DOHH2 (cell line): ENCODE measurements around the gene NEGR1.

Experiments
- CTCF ChIP-seq: fragments of 200-600 bp; sonication (generic); IDR thresholded peaks from one replicate; pipeline ENCODE4 v1.5.1; 2014; ENCODE audit warnings: antibody characterized with exemption, mild to moderate bottlenecking, low read depth, low read length; ENCODE audit not compliant: poor library complexity, severe bottlenecking
- EZH2phosphoT487 ChIP-seq: fragments of 200-600 bp; sonication (generic); IDR thresholded peaks from 2 replicates; pipeline ENCODE4 v1.6.1; 2017; ENCODE audit warnings: borderline replicate concordance, mild to moderate bottlenecking, antibody characterized with exemption, low read length, moderate library complexity, mixed read lengths

GRCh38 chr1:71599306-71599705 lies 683.0 kb downstream of the NEGR1 start:
- TF ChIP-seq CTCF = no peak
- TF ChIP-seq EZH2phosphoT487 = no peak
